K562 (cell line): ENCODE results near the gene LGALS7B. TPM values are rescaled to one million over a fixed set of nuclear protein-coding genes. Genes with fewer than 3 reads are reported as not detected.
A peak's percentile ranks its signal among the peaks of the same experiment; 100 is the strongest.

Source experiments
- CBFA2T2 ChIP-seq: fragments of 450-650 bp; conservative IDR thresholded peaks from 2 replicates; pipeline ENCODE4 v1.6.1; 2017; ENCODE audit warnings: mild to moderate bottlenecking
- DMBX1 ChIP-seq: fragments of 250-450 bp; sonication (Bioruptor Pico); IDR thresholded peaks from 2 replicates; pipeline ENCODE4 v1.8.0; 2022; ENCODE audit warnings: inconsistent platforms, mild to moderate bottlenecking, moderate library complexity, borderline replicate concordance
- HDAC8 ChIP-seq: fragments of 450-650 bp; IDR thresholded peaks from 2 replicates; pipeline ENCODE4 v1.6.1; 2016; ENCODE audit warnings: mild to moderate bottlenecking, missing genetic modification characterization, moderate library complexity, missing compliant biosample characterization
- polyA plus RNA-seq, 8 experiments: library from polyadenylated mRNA; depleted of rRNA in 4 of 8; stranded (reverse) in 5 of 8; unstranded in 3 of 8; fragments of >200 nt; fragmentation: Nextera tagmentation in 2 of 8; fragmentation: Illumina TruSeq in 1 of 8; extraction: Ambion mirVana in 2 of 8; extraction: Trizol in 1 of 8; gene quantifications; 2 replicates each; pipeline versions ENCODE4 v1.2.1 to v1.2.3, GENCODE V29; 2011 to 2014; ENCODE audit warnings: inconsistent platforms in 1 of 8, missing spikeins in 1 of 8
- total RNA-seq, 7 experiments: library from RNA; depleted of rRNA in 6 of 7; stranded (reverse); fragments of >200 nt in 6 of 7; fragmentation: Illumina TruSeq in 2 of 7; extraction: Trizol in 2 of 7; gene quantifications; 2 replicates each; pipeline versions ENCODE4 v1.2.1 to v1.2.3, GENCODE V29; 2011 to 2021; ENCODE audit warnings: low replicate concordance in 1 of 7
- TF ChIP-seq, protein P1 (sequence below): fragments of 450-650 bp; IDR thresholded peaks from 2 replicates; pipeline ENCODE4 v1.6.1; 2017; ENCODE audit warnings: antibody characterized with exemption, mild to moderate bottlenecking
- TF ChIP-seq, protein P2 (sequence below), 2 experiments: fragments of 450-650 bp; IDR thresholded peaks; 2 replicates each; pipeline ENCODE4 v1.6.1; 2016

The LGALS7B gene
- total and polyA plus RNA-seq, 9 of the 15 experiments (the other 6 are each of a cell fraction or from before 2014, with no cell fraction given) = not detected

DNA sequence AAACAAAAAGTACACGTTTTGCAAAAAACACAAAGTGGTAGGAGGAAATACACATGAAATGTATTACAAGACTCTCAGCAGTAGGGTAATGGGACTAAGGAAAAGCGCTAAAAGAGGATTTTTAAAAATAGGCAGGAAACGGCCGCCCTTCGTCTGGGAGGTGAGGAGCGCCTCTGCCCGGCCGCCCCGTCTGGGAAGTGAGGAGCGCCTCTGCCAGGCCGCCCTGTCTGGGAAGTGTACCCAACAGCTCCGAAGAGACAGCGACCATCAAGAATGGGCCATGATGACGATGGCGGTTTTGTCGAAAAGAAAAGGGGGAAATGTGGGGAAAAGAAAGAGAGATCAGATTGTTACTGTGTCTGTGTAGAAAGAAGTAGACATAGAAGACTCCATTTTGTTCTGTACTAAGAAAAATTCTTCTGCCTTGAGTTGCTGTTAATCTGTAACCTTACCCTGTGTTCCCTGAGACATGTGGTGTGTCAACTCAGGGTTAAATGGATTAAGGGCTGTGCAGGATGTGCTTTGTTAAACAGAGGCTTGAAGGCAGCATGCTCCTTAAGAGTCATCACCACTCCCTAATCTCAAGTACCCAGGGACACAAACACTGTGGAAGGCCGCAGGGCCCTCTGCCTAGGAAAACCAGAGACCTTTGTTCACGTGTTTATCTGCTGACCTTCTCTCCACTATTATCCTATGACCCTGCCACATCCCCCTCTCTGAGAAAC lies 18.5 kb downstream of the LGALS7B start (continued):
- TF ChIP-seq, protein P1, sequence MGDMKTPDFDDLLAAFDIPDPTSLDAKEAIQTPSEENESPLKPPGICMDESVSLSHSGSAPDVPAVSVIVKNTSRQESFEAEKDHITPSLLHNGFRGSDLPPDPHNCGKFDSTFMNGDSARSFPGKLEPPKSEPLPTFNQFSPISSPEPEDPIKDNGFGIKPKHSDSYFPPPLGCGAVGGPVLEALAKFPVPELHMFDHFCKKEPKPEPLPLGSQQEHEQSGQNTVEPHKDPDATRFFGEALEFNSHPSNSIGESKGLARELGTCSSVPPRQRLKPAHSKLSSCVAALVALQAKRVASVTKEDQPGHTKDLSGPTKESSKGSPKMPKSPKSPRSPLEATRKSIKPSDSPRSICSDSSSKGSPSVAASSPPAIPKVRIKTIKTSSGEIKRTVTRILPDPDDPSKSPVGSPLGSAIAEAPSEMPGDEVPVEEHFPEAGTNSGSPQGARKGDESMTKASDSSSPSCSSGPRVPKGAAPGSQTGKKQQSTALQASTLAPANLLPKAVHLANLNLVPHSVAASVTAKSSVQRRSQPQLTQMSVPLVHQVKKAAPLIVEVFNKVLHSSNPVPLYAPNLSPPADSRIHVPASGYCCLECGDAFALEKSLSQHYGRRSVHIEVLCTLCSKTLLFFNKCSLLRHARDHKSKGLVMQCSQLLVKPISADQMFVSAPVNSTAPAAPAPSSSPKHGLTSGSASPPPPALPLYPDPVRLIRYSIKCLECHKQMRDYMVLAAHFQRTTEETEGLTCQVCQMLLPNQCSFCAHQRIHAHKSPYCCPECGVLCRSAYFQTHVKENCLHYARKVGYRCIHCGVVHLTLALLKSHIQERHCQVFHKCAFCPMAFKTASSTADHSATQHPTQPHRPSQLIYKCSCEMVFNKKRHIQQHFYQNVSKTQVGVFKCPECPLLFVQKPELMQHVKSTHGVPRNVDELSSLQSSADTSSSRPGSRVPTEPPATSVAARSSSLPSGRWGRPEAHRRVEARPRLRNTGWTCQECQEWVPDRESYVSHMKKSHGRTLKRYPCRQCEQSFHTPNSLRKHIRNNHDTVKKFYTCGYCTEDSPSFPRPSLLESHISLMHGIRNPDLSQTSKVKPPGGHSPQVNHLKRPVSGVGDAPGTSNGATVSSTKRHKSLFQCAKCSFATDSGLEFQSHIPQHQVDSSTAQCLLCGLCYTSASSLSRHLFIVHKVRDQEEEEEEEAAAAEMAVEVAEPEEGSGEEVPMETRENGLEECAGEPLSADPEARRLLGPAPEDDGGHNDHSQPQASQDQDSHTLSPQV = peak; percentile 59; the same call in 1 of the 2 replicates
- TF ChIP-seq CBFA2T2 = peak; percentile 59
- TF ChIP-seq HDAC8 (tag) = peak; percentile 44; the same call in 1 of the 2 replicates
- TF ChIP-seq, protein P2, sequence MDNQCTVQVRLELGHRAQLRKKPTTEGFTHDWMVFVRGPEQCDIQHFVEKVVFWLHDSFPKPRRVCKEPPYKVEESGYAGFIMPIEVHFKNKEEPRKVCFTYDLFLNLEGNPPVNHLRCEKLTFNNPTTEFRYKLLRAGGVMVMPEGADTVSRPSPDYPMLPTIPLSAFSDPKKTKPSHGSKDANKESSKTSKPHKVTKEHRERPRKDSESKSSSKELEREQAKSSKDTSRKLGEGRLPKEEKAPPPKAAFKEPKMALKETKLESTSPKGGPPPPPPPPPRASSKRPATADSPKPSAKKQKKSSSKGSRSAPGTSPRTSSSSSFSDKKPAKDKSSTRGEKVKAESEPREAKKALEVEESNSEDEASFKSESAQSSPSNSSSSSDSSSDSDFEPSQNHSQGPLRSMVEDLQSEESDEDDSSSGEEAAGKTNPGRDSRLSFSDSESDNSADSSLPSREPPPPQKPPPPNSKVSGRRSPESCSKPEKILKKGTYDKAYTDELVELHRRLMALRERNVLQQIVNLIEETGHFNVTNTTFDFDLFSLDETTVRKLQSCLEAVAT (IDR thresholded peaks at IDR 0.05) = peak in 1 of 2 experiments; percentile 36; a peak in 1 of 4 replicates
- peak; percentile 63; the same call in 1 of the 2 replicates for TF ChIP-seq DMBX1 (CRISPR knock-in tag)
- TF ChIP-seq, all 486 proteins: peak for 15; not testable (repeated sequence) for 471
